ENCODE measurements around the gene MDC1.
"Not testable (repeated sequence)": the region's sequence is repeated elsewhere in the genome, so short reads cannot be mapped to it uniquely, and the experiment has no call there.

MDC1 gene

DNA sequence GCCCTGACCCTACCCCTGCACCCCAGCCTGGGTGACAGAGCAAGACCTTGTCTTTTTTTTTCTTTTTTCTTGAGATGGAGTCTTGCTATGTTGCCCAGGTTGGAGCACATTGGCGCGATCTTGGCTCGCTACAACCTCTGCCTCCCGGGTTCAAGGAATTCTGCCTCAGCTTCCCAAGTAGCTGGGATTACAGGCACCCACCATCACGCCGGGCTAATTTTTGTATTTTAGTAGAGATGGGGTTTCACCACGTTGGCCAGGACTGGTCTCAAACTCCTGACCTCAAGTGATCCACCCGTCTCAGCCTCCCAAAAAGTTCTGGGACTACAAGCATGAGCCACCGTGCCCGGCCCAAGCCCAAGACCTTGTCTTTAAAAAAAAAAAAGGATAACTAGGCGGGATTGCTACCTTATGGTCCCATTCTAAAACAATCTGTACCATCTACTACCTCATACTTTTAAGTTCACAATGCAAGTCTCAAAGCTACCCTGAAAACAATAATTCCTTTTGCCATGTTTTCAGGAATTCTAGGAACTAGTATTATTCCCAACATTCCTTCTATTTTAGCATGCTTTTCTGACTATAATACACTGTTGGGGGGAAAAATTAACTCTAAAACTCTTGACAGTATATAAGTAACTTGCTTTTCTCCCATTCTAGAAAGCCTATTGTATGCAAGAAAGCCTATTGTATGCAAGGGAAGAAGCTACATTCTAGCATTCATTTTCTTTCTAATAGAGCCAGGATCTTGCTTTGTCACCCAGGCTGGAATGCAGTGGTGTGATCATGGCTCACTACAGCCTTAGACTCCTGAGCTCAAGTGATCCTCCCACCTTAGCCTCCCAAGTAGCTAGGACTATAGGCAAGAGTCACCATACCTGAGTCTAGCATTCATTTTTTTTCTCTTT lies 9.7 kb upstream of the MDC1 start:
- DNase-seq (ENCODE audit: low read depth, low spot score): no peak

GRCh38 chr6:30725713-30726505 lies 8.8 kb upstream of the MDC1 start:
- no peak for DNase-seq (ENCODE audit: low read depth, low spot score)
- H3K4me3 ChIP-seq (ENCODE audit: low read length): no peak overlapping the region

More for the DNA sequence above, 9.7 kb upstream of the MDC1 start:
- no peak overlapping the region for H3K4me3 ChIP-seq (ENCODE audit: low read length)

GRCh38 chr6:30724906-30725667 lies 8.0 kb upstream of the MDC1 start:
- no peak for DNase-seq (ENCODE audit: low read depth, low spot score)
- H3K4me3 ChIP-seq (ENCODE audit: low read length): no peak overlapping the region

DNA sequence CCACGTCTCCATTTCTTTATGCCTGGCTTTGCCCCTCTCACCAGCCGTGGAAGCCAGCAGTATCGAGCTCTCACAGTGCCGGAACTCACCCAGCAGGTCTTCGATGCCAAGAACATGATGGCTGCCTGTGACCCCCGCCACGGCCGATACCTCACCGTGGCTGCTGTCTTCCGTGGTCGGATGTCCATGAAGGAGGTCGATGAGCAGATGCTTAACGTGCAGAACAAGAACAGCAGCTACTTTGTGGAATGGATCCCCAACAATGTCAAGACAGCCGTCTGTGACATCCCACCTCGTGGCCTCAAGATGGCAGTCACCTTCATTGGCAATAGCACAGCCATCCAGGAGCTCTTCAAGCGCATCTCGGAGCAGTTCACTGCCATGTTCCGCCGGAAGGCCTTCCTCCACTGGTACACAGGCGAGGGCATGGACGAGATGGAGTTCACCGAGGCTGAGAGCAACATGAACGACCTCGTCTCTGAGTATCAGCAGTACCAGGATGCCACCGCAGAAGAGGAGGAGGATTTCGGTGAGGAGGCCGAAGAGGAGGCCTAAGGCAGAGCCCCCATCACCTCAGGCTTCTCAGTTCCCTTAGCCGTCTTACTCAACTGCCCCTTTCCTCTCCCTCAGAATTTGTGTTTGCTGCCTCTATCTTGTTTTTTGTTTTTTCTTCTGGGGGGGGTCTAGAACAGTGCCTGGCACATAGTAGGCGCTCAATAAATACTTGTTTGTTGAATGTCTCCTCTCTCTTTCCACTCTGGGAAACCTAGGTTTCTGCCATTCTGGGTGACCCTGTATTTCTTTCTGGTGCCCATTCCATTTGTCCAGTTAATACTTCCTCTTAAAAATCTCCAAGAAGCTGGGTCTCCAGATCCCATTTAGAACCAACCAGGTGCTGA lies 7.0 kb upstream of the MDC1 start:
- H3K4me3 ChIP-seq (ENCODE audit: low read length); DNase-seq (ENCODE audit: low read depth, low spot score): not testable (repeated sequence)

GRCh38 chr6:30723159-30723842 lies 6.2 kb upstream of the MDC1 start:
- peak overlapping the region; percentile 93 for H3K4me3 ChIP-seq (ENCODE audit: low read length)
- not testable (repeated sequence) for DNase-seq (ENCODE audit: low read depth, low spot score)

GRCh38 chr6:30722280-30723112 lies 5.4 kb upstream of the MDC1 start:
- H3K4me3 ChIP-seq (ENCODE audit: low read length): peak overlapping the region; percentile 93
- DNase-seq (ENCODE audit: low read depth, low spot score): no peak

DNA sequence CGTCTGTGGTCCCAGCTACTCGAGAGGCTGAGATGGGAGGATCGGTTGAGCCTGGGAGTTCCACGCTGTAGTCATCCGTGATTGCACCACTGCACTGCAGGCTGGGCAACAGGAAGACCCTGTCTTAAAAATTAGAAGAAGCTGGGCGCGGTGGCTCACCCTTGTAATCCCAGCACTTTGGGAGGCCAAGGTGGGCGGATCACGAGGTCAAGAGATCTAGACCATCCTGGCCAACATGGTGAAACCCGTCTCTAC lies 4.9 kb upstream of the MDC1 start:
- DNase-seq (ENCODE audit: low read depth, low spot score): not testable (repeated sequence)
- peak overlapping the region; percentile 93 for H3K4me3 ChIP-seq (ENCODE audit: low read length)

- peak; percentile 85 for DNase-seq (ENCODE audit: low read depth, low spot score)
- peak overlapping the region; percentile 98 for H3K4me3 ChIP-seq (ENCODE audit: low read length)
Measured at GRCh38 chr6:30721198-30722024, 4.3 kb upstream of the MDC1 start.

GRCh38 chr6:30720738-30721197 lies 3.7 kb upstream of the MDC1 start:
- H3K4me3 ChIP-seq (ENCODE audit: low read length): peak overlapping the region; percentile 98

DNA sequence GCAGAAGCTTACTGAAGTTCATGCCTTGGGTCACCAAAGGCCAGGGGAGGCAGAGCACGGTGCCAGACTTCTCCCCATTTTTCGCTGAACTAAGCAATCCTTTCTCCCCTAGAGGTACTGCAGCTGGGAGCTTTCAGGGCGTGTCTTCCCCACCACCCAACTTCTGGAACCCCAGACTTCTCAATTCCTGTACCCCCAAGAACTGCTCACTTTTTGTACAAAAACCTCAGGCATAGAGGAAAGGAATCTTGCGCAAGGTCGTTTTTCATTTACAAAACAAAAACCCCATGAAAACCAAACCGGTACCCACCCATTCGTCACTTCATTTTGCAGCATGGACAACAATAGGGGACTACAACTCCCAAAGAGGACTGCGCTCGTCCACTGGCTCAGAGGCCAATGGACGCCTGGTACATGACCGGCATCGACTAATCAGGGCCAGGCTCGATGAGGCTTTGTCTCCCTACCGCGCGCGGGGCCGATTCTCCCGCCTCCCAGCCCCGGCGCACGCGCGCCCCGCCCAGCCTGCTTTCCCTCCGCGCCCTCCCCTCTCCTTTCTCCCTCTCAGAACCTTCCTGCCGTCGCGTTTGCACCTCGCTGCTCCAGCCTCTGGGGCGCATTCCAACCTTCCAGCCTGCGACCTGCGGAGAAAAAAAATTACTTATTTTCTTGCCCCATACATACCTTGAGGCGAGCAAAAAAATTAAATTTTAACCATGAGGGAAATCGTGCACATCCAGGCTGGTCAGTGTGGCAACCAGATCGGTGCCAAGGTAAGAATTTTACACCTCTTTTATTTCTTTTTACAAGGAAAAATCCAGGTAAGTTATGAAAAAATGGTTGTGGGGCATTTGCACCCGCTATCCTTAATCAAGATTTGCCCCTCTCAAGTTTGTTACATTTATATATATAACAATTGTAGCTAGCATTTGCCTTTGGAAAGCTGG lies 3.0 kb upstream of the MDC1 start, which contains the start of gene TUBB:
Gene TUBB (plus strand): TSS at position 562 of the 947 bp plus-strand sequence. CDS start 155 bp downstream, at position 717.
- peak within 1 kb of the TSS; percentile 98 for H3K4me3 ChIP-seq (ENCODE audit: low read length)
- peak; percentile 99 for DNase-seq (ENCODE audit: low read depth, low spot score)

More at GRCh38 chr6:30720738-30721197, 3.7 kb upstream of the MDC1 start:
- no peak for DNase-seq (ENCODE audit: low read depth, low spot score)

DNA sequence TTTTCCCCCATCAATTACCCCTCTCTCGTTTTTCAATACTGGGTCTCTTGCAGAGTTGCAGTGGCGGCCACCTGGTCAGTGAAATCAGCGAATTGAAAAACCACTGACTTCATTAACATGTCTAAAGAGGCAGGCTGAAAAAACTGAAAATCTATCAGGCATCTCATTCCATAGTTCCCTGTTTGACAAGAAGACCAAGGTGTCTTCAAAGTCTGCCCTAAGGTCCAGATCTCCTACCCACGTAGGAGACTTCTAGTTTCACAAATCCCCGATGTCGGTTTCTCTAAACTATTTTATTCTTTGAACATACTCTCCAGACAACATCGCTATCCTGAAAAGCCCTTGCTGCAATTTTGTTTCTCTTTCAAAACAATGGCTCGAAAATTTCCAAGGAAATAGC lies 2.3 kb upstream of the MDC1 start:
- peak overlapping the region; percentile 98 for H3K4me3 ChIP-seq (ENCODE audit: low read length)
- no peak for DNase-seq (ENCODE audit: low read depth, low spot score)

DNA sequence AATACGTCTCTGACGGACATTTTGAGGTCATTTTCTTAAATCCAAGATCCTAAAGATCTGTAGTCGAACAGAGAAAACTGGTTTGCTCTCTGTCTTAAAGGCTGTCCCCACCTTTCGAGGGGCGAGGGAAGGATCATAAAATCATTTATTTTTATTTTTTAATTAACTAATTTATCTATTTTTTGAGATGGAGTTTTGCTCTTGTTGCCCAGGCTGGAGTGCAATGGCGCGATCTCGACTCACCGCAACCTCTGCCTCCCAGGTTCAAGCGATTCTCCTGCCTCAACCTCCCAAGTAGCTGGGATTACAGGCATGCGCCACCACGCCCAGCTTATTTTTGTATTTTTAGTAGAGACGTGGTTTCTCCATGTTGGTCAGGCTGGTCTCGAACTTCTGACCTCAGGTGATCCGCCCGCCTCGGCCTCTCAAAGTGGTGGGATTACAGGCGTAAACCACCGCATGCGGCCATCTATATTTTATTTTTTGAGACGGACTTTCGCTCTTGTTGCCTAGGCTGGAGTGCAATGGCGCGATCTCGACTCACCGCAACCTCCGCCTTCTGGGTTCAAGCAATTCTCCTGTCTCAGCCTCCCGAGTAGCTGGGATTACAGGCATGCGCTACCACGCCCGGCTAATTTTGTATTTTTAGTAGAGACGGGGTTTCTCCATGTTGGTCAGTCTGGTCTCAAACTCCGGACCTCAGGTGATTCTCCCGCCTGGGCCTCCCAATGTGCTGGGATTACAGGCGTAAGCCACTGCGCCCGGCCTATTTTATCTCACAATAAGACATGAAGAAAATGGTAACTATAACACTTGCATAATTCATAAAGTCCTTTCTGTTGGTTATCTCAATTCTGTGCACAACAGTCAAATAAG lies 1.0 kb upstream of the MDC1 start:
- peak overlapping the region; percentile 73 for H3K4me3 ChIP-seq (ENCODE audit: low read length)

GRCh38 chr6:30716879-30717128 lies 277 bp downstream of the MDC1 start:
- DNase-seq (ENCODE audit: low read depth, low spot score): no peak
- peak overlapping the region; percentile 74 for H3K4me3 ChIP-seq (ENCODE audit: low read length)

More for the DNA sequence above, 1.0 kb upstream of the MDC1 start:
- DNase-seq (ENCODE audit: low read depth, low spot score): not testable (repeated sequence)

DNA sequence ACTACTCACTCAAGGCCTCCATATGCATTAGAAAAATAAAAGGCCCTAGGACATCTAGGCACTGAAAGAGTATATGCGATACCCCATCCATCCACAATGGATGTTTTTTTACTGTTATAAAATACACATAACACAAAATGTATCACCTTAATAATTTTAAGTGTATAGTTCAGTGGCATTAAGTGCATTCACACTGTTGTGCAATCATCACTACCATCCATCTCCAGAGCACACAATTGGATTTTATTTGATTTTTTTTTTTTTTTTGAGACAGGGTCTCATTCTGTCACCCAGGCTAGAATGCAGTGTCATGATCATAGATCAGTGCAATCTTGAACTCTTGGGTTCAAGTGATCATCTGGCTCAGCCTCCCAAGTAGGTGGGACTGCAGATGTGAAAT lies 2.8 kb downstream of the MDC1 start:
- H3K4me3 ChIP-seq (ENCODE audit: low read length): no peak overlapping the region
- no peak for DNase-seq (ENCODE audit: low read depth, low spot score)

All from Jurkat, Clone E6-1 (cell line).